DND-41 (cell line): Measurements from ENCODE around the gene LTO1.

ENCODE experiments used
- ATAC-seq: fragments of 200-7000 bp; cut with Tn5 transposase; 3 replicates; pipeline ENCODE4 v1.9.1; 2021; ENCODE audit warnings: low read depth; ENCODE audit not compliant: insufficient read depth
- DNase-seq: peaks from one replicate; pipeline ENCODE4 v3.0.0-alpha.2; 2020
- H2AFZ ChIP-seq: 2 replicates; pipeline ENCODE4 v1.6.0; 2012; ENCODE audit warnings: low read depth, low read length
- H3K27ac ChIP-seq: 2 replicates; pipeline ENCODE4 v1.5.1; 2012; ENCODE audit warnings: low read length, inconsistent platforms
- H3K27me3 ChIP-seq: fragments of 200-600 bp; sonication (generic); 2 replicates; pipeline ENCODE4 v1.6.0; 2012; ENCODE audit warnings: low read length, mild to moderate bottlenecking, inconsistent platforms; ENCODE audit not compliant: insufficient read depth, poor library complexity
- H3K36me3 ChIP-seq: 2 replicates; pipeline ENCODE4 v1.5.1; 2012; ENCODE audit warnings: low read length, inconsistent platforms; ENCODE audit not compliant: insufficient read depth
- H3K4me1 ChIP-seq: 2 replicates; pipeline ENCODE4 v1.5.1; 2012; ENCODE audit warnings: mild to moderate bottlenecking, low read length; ENCODE audit not compliant: insufficient read depth
- H3K4me2 ChIP-seq: 2 replicates; pipeline ENCODE4 v1.6.0; 2012; ENCODE audit warnings: mild to moderate bottlenecking, moderate library complexity, low read length, inconsistent platforms; ENCODE audit not compliant: insufficient read depth
- H3K4me3 ChIP-seq, 2 experiments: fragments of 200-600 bp in 1 of 2; shearing (Covaris generic) in 1 of 2; 2 replicates each; pipeline ENCODE4 v1.5.1; 2012 to 2016; ENCODE audit warnings: inconsistent platforms in 2 of 2, low read length in 2 of 2, mild to moderate bottlenecking in 2 of 2, low read depth in 1 of 2, moderate library complexity in 1 of 2
- H3K79me2 ChIP-seq: 2 replicates; pipeline ENCODE4 v1.6.0; 2012; ENCODE audit warnings: low read length, inconsistent platforms; ENCODE audit not compliant: insufficient read depth
- H3K9ac ChIP-seq: 2 replicates; pipeline ENCODE4 v1.6.0; 2012; ENCODE audit warnings: low read depth, mild to moderate bottlenecking, inconsistent platforms, low read length, moderate library complexity
- H3K9me3 ChIP-seq: 2 replicates; pipeline ENCODE4 v1.5.1; 2012; ENCODE audit warnings: low read length, moderate library complexity, mild to moderate bottlenecking, inconsistent platforms; ENCODE audit not compliant: insufficient read depth, severe bottlenecking
- H4K20me1 ChIP-seq: 2 replicates; pipeline ENCODE4 v1.6.0; 2012; ENCODE audit warnings: low read length; ENCODE audit not compliant: insufficient read depth
- CTCF ChIP-seq: IDR thresholded peaks from 2 replicates; pipeline ENCODE4 v1.5.1; 2012; ENCODE audit warnings: borderline replicate concordance, low read length, moderate library complexity, mild to moderate bottlenecking; ENCODE audit not compliant: poor library complexity, severe bottlenecking; ENCODE audit errors: extremely low read depth
- EZH2 ChIP-seq: IDR thresholded peaks from 3 replicates; pipeline ENCODE4 v1.6.1; 2012; ENCODE audit warnings: borderline replicate concordance, low read depth, mild to moderate bottlenecking, moderate library complexity, low read length, inconsistent platforms; ENCODE audit not compliant: severe bottlenecking

LTO1 gene

GRCh38 chr11:69685348-69685747, 10.2 kb upstream of the LTO1 start:
- ATAC-seq: no peak
- Histone ChIP-seq H3K9ac (no peak overlapping the region), H3K4me1 (peaks cover 8% of the 10 kb centered on the region), H2AFZ (peak overlapping the region; percentile 30; the same call in 1 of the 2 replicates), H3K27me3 (peaks cover 10% of the 10 kb centered on the region), H4K20me1 (no peaks in the 10 kb centered on the region), H3K79me2 (no peaks in the 10 kb centered on the region), H3K9me3 (no peaks in the 10 kb centered on the region), H3K36me3 (no peaks in the 10 kb centered on the region), H3K4me2 (peak overlapping the region; percentile 34; the same call in 1 of the 2 replicates), H3K4me3 (no peak overlapping the region), H3K27ac (no peak overlapping the region)
- DNase-seq: no peak
- no peak for TF ChIP-seq CTCF
- no peak for TF ChIP-seq EZH2

- no peak overlapping the region for H3K9ac ChIP-seq
- H3K4me2 ChIP-seq: no peak overlapping the region
- TF ChIP-seq EZH2 (no peak), CTCF (no peak)
- peaks cover 10% of the 10 kb centered on the region for H3K27me3 ChIP-seq
- no peaks in the 10 kb centered on the region for H3K36me3 ChIP-seq
- no peaks in the 10 kb centered on the region for H3K79me2 ChIP-seq
- H3K4me3 ChIP-seq: no peak overlapping the region
- no peaks in the 10 kb centered on the region for H4K20me1 ChIP-seq
- no peaks in the 10 kb centered on the region for H3K9me3 ChIP-seq
- peaks cover 8% of the 10 kb centered on the region for H3K4me1 ChIP-seq
- DNase-seq (no peak), ATAC-seq (no peak)
- H3K27ac ChIP-seq: no peak overlapping the region
- no peak overlapping the region for H2AFZ ChIP-seq
Measured at GRCh38 chr11:69684651-69685050, 9.5 kb upstream of the LTO1 start.

- H3K4me1 ChIP-seq: peaks cover 8% of the 10 kb centered on the region
- DNase-seq: no peak
- no peaks in the 10 kb centered on the region for H4K20me1 ChIP-seq
- H3K9me3 ChIP-seq: no peaks in the 10 kb centered on the region
- no peak overlapping the region for H3K4me2 ChIP-seq
- no peak overlapping the region for H3K9ac ChIP-seq
- no peaks in the 10 kb centered on the region for H3K36me3 ChIP-seq
- no peak overlapping the region for H3K27ac ChIP-seq
- TF ChIP-seq EZH2 (no peak), CTCF (peak; percentile 49)
- H3K27me3 ChIP-seq: peaks cover 10% of the 10 kb centered on the region
- ATAC-seq: no peak
- no peak overlapping the region for H3K4me3 ChIP-seq
- H3K79me2 ChIP-seq: no peaks in the 10 kb centered on the region
- H2AFZ ChIP-seq: no peak overlapping the region
Measured at GRCh38 chr11:69683764-69684333, 8.7 kb upstream of the LTO1 start.
